HepG2 (cell line): ENCODE results near the gene AKAP6.

Source experiments
- DPF2 ChIP-seq: sonication (generic); formaldehyde crosslinking; IDR thresholded peaks from 2 replicates; pipeline ENCODE4 v1.4.0; 2020; ENCODE audit warnings: mild to moderate bottlenecking, low read depth, missing genetic modification reagents, borderline replicate concordance
- HNF1B ChIP-seq: sonication (generic); formaldehyde crosslinking; IDR thresholded peaks from 2 replicates; pipeline ENCODE4 v1.5.1; 2020; ENCODE audit warnings: mild to moderate bottlenecking, moderate library complexity, missing genetic modification reagents
- KDM5A ChIP-seq: fragments of 200-600 bp; sonication (generic); IDR thresholded peaks from 2 replicates; pipeline ENCODE4 v1.7.0; 2018; ENCODE audit warnings: antibody characterized with exemption, mild to moderate bottlenecking, low read length, borderline replicate concordance
- MXI1 ChIP-seq: IDR thresholded peaks from 3 replicates; pipeline ENCODE4 v1.6.1; 2012; ENCODE audit warnings: low read depth, low read length, inconsistent platforms, borderline replicate concordance
- PRDM10 ChIP-seq: sonication (generic); formaldehyde crosslinking; IDR thresholded peaks from 2 replicates; pipeline ENCODE4 v1.4.0; 2020; ENCODE audit warnings: low read depth, missing genetic modification reagents
- TCF7L2 ChIP-seq: IDR thresholded peaks from 2 replicates; pipeline ENCODE4 v1.6.1; 2011; ENCODE audit warnings: mild to moderate bottlenecking, low read depth, low read length, moderate library complexity
- ZNF547 ChIP-seq: sonication (generic); formaldehyde crosslinking; IDR thresholded peaks from 2 replicates; pipeline ENCODE4 v1.5.1; 2020; ENCODE audit warnings: mild to moderate bottlenecking, missing genetic modification reagents
- ZNF670 ChIP-seq: sonication (generic); formaldehyde crosslinking; IDR thresholded peaks from 2 replicates; pipeline ENCODE4 v1.8.0; 2022; ENCODE audit warnings: mild to moderate bottlenecking, missing genetic modification reagents, borderline replicate concordance
- TF ChIP-seq, protein P1 (sequence below): sonication (generic); formaldehyde crosslinking; IDR thresholded peaks from 2 replicates; pipeline ENCODE4 v1.5.0; 2020; ENCODE audit warnings: mild to moderate bottlenecking, missing genetic modification reagents, moderate library complexity

DNA sequence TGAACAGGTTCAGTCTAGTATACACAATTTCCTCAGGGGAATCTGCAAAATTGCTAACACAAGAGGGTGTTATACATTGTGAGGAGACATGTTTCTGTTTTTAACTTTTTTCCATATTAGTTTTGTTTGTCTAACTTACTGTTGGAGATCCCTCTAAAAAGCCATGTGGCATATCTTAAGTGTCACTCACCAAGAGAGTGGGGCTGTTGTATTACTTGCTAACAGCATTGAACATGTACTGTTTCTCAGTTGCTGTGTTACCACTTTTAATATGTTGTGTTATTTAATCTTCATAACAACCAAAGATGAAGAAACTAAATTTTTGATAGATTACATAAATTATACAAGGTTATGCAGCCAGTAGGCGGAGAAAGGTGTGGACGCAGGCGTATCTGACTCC, 455.3 kb downstream of the AKAP6 start:
- no peak for TF ChIP-seq TCF7L2
- TF ChIP-seq MXI1: no peak
- TF ChIP-seq ZNF547: no peak
- TF ChIP-seq PRDM10: no peak
- TF ChIP-seq KDM5A: no peak
- TF ChIP-seq, protein P1, sequence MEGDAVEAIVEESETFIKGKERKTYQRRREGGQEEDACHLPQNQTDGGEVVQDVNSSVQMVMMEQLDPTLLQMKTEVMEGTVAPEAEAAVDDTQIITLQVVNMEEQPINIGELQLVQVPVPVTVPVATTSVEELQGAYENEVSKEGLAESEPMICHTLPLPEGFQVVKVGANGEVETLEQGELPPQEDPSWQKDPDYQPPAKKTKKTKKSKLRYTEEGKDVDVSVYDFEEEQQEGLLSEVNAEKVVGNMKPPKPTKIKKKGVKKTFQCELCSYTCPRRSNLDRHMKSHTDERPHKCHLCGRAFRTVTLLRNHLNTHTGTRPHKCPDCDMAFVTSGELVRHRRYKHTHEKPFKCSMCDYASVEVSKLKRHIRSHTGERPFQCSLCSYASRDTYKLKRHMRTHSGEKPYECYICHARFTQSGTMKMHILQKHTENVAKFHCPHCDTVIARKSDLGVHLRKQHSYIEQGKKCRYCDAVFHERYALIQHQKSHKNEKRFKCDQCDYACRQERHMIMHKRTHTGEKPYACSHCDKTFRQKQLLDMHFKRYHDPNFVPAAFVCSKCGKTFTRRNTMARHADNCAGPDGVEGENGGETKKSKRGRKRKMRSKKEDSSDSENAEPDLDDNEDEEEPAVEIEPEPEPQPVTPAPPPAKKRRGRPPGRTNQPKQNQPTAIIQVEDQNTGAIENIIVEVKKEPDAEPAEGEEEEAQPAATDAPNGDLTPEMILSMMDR (CRISPR knock-in tag): no peak
- TF ChIP-seq HNF1B (CRISPR knock-in tag): no peak
- TF ChIP-seq ZNF670 (CRISPR knock-in tag): no peak
- no peak for TF ChIP-seq DPF2 (CRISPR knock-in tag)
